Stomach (tissue), 4 donors: ENCODE data around the gene GPC6.

Experiments used
- CTCF ChIP-seq, 7 experiments: fragments of 450-650 bp in 4 of 7; fragments of 200-600 bp in 3 of 7; sonication (generic) in 3 of 7; IDR thresholded peaks; one replicate each; pipeline ENCODE4 v1.5.1; 2016 to 2019; ENCODE audit warnings: antibody characterized with exemption in 7 of 7, control low read depth in 2 of 7, mild to moderate bottlenecking in 1 of 7
- EP300 ChIP-seq: sonication (generic); formaldehyde crosslinking; IDR thresholded peaks from one replicate; pipeline ENCODE4 v1.6.1; 2017; ENCODE audit warnings: antibody characterized with exemption
- POLR2A ChIP-seq, 4 donors: fragments of 450-650 bp; IDR thresholded peaks; one replicate each; pipeline ENCODE4 v1.6.1; 2016; ENCODE audit warnings: antibody characterized with exemption in 4 of 4, control low read depth in 2 of 4, mild to moderate bottlenecking in 1 of 4, moderate library complexity in 1 of 4
- POLR2AphosphoS5 ChIP-seq, 3 donors: sonication (generic); formaldehyde crosslinking; IDR thresholded peaks; one replicate each; pipeline ENCODE4 v1.6.1; 2016; ENCODE audit warnings: antibody characterized with exemption in 3 of 3

GRCh38 chr13:93784191-93784590 is 557.6 kb downstream of the GPC6 start:
- TF ChIP-seq CTCF (IDR thresholded peaks at IDR 0.05) (no peak), POLR2A (IDR thresholded peaks at IDR 0.05) (no peak), EP300 (no peak), POLR2AphosphoS5 (IDR thresholded peaks at IDR 0.05) (no peak)
